ENCODE data around the gene TLK1. TPM values are rescaled to one million over a fixed set of nuclear protein-coding genes. Genes with fewer than 3 reads are reported as not detected.

TLK1 gene
- total and polyA plus RNA-seq, 9 donors: 15.9 to 77.4 (median 61.7) TPM

- intact Hi-C loops (cut with DNase I): loop anchor here (1.0 to 10.0 kb wide), 5 partner anchors 189 to 1139 kb away; partner anchors contain the start of gene TLK1 (in 1 of the 4)
- peak; percentile 83 to 93 (median 90) for DNase-seq
- 1 to 4% (median 2%) methylated on average over 55 to 67 of the region's 67 CpGs for WGBS, 3 donors
- Histone ChIP-seq H3K27ac (peak overlapping the region; percentile 76 to 77), H3K9me3 (no peaks in the 10 kb centered on the region), H3K36me3 (no peaks in the 10 kb centered on the region), H3K27me3 (no peaks in the 10 kb centered on the region), H3K4me3 (peak overlapping the region; percentile 71), H3K4me1 (ENCODE audit: insufficient read depth) (peaks cover 2% of the 10 kb centered on the region)
- TF ChIP-seq CTCF (IDR thresholded peaks at IDR 0.05) (peak; percentile 86 to 98 (median 98)), EP300 (IDR thresholded peaks at IDR 0.05) (no peak), POLR2A (IDR thresholded peaks at IDR 0.05) (no peak)
Measured at GRCh38 chr2:170973492-170974303, 187.0 kb downstream of the TLK1 start.

DNA sequence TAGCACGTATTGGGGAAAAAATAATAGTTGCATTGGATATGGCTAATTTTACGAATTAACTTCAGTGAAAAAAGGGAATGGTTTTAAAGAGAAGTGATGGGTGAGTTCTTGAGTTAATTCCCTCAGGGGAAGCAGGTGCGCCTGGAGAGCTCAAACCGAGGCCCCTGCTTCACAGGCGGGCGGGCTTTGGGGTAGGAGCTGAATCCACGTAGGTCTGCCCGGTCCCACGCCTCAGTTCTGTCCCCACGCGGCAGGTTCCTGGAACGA, 187.5 kb downstream of the TLK1 start:
- no peak for TF ChIP-seq POLR2A (IDR thresholded peaks at IDR 0.05)
- no peak for DNase-seq
- H3K4me3 ChIP-seq: peak overlapping the region; percentile 71
- 4 to 5% (median 4%) methylated on average over 12 of the region's 12 CpGs for WGBS, 3 donors
- H3K27me3 ChIP-seq: no peaks in the 10 kb centered on the region
- H3K27ac ChIP-seq: no peak overlapping the region
- intact Hi-C loops (cut with DNase I): loop anchor here (1.0 to 10.0 kb wide), 5 partner anchors 189 to 1139 kb away; partner anchors contain the start of gene TLK1 (in 1 of the 4)
- H3K9me3 ChIP-seq: no peaks in the 10 kb centered on the region
- H3K4me1 ChIP-seq (ENCODE audit: insufficient read depth): peaks cover 2% of the 10 kb centered on the region
- no peaks in the 10 kb centered on the region for H3K36me3 ChIP-seq

- intact Hi-C loops (cut with DNase I): loop anchor here (1.0 to 10.0 kb wide), 5 partner anchors 190 to 1140 kb away; partner anchors contain the start of gene TLK1 (in 1 of the 4)
- WGBS, 3 donors: 54 to 67% (median 60%) methylated on average over 20 of the region's 20 CpGs
- TF ChIP-seq CTCF (IDR thresholded peaks at IDR 0.05) (no peak), POLR2A (IDR thresholded peaks at IDR 0.05) (no peak), EP300 (IDR thresholded peaks at IDR 0.05) (no peak)
- H3K27ac ChIP-seq: no peak overlapping the region
- H3K4me3 ChIP-seq: no peak overlapping the region
- no peaks in the 10 kb centered on the region for H3K36me3 ChIP-seq
- DNase-seq: no peak
- no peaks in the 10 kb centered on the region for H3K27me3 ChIP-seq
- no peaks in the 10 kb centered on the region for H3K9me3 ChIP-seq
- H3K4me1 ChIP-seq (ENCODE audit: insufficient read depth): peaks cover 2% of the 10 kb centered on the region
Measured at GRCh38 chr2:170972296-170973224, 188.1 kb downstream of the TLK1 start.

GRCh38 chr2:170971071-170971470, 189.6 kb downstream of the TLK1 start:
- H3K36me3 ChIP-seq: no peaks in the 10 kb centered on the region
- TF ChIP-seq POLR2A (IDR thresholded peaks at IDR 0.05) (no peak), CTCF (IDR thresholded peaks at IDR 0.05) (no peak), EP300 (IDR thresholded peaks at IDR 0.05) (no peak)
- intact Hi-C loops (cut with DNase I): loop anchor here (5.0 to 10.0 kb wide), 4 partner anchors 191 to 1141 kb away; partner anchors contain the start of gene TLK1 (in 1 of the 4)
- WGBS, 3 donors: 74 to 89% (median 81%) methylated on average over 3 of the region's 3 CpGs
- DNase-seq: no peak
- H3K27me3 ChIP-seq: no peaks in the 10 kb centered on the region
- H3K4me1 ChIP-seq (ENCODE audit: insufficient read depth): peaks cover 2% of the 10 kb centered on the region
- no peaks in the 10 kb centered on the region for H3K9me3 ChIP-seq
- no peak overlapping the region for H3K4me3 ChIP-seq
- no peak overlapping the region for H3K27ac ChIP-seq
